Transverse colon (tissue), 3 donors: Measurements from ENCODE around the gene HS2ST1.

Experiments used
- POLR2A ChIP-seq: fragments of 450-650 bp; IDR thresholded peaks from one replicate; pipeline ENCODE4 v1.6.1; 2016; ENCODE audit warnings: antibody characterized with exemption, mild to moderate bottlenecking, moderate library complexity
- POLR2AphosphoS5 ChIP-seq, 3 donors: sonication (generic); formaldehyde crosslinking; IDR thresholded peaks; one replicate each; pipeline ENCODE4 v1.6.1; 2016; ENCODE audit warnings: antibody characterized with exemption in 3 of 3

DNA sequence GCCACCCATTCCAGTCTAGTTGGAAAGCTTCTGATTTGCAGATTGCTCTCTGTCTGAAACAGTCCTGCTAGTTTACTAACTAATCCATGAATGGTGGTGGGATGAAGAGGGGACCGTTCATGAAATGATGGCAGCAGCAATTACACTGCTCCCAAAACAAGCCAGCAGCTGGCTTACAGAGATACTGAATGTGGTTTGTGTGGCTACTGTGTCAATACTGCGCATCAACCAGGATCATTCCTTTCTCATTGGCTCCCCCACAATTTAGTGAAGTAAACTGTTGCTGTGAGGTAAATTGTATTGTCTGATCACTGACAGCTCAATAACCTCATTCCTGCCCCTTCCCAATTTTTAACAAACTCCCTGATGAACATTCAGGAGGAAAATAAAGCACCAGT is 222.9 kb downstream of the HS2ST1 start:
- TF ChIP-seq POLR2A (no peak), POLR2AphosphoS5 (IDR thresholded peaks at IDR 0.05) (no peak)
